GM19238 (cell line): ENCODE data around the gene BHLHE41.
A peak's percentile ranks its signal among the peaks of the same experiment; 100 is the strongest.

Experiments used
- DNase-seq: peaks from one replicate; pipeline ENCODE4 v3.0.0; 2011; ENCODE audit warnings: low spot score; ENCODE audit not compliant: insufficient read length

The BHLHE41 gene

GRCh38 chr12:26114720-26115401 lies 10.0 kb downstream of the BHLHE41 start:
- no peak for DNase-seq

GRCh38 chr12:26113853-26114719 lies 10.8 kb downstream of the BHLHE41 start:
- peak; percentile 72 for DNase-seq

- DNase-seq, result no peak
Measured at GRCh38 chr12:26113181-26113654, 11.6 kb downstream of the BHLHE41 start.

GRCh38 chr12:26112703-26113147 lies 12.1 kb downstream of the BHLHE41 start:
- DNase-seq, result no peak

- no peak for DNase-seq
Measured at GRCh38 chr12:26112232-26112631, 12.6 kb downstream of the BHLHE41 start.

- DNase-seq, result no peak
Measured at GRCh38 chr12:26109343-26109881, 15.4 kb downstream of the BHLHE41 start.

GRCh38 chr12:26108915-26109314 lies 15.9 kb downstream of the BHLHE41 start:
- no peak for DNase-seq

- no peak for DNase-seq
Measured at GRCh38 chr12:26106347-26106746, 18.5 kb downstream of the BHLHE41 start.

- no peak for DNase-seq
Measured at GRCh38 chr12:26102953-26103352, 21.9 kb downstream of the BHLHE41 start.

GRCh38 chr12:26101763-26102162 lies 23.1 kb downstream of the BHLHE41 start:
- no peak for DNase-seq

GRCh38 chr12:26101350-26101734 lies 23.5 kb downstream of the BHLHE41 start:
- no peak for DNase-seq

- no peak for DNase-seq
Measured at GRCh38 chr12:26100666-26101349, 24.0 kb downstream of the BHLHE41 start.

GRCh38 chr12:26097046-26097878 lies 27.6 kb downstream of the BHLHE41 start:
- DNase-seq, result no peak

- DNase-seq, result no peak
Measured at GRCh38 chr12:26096036-26096435, 28.8 kb downstream of the BHLHE41 start.

GRCh38 chr12:26095186-26095585 lies 29.7 kb downstream of the BHLHE41 start:
- DNase-seq, result no peak

GRCh38 chr12:26092346-26093105 lies 32.3 kb downstream of the BHLHE41 start:
- no peak for DNase-seq

GRCh38 chr12:26091822-26092221 lies 33.0 kb downstream of the BHLHE41 start:
- DNase-seq, result no peak

- DNase-seq, result no peak
Measured at GRCh38 chr12:26090836-26091510, 33.9 kb downstream of the BHLHE41 start.

- DNase-seq, result peak; percentile 32
Measured at GRCh38 chr12:26088998-26089397, 35.8 kb downstream of the BHLHE41 start.
